Measurements from ENCODE around the gene SLC27A5. TPM values are rescaled to one million over a fixed set of nuclear protein-coding genes. Genes with fewer than 3 reads are reported as not detected.

SLC27A5 gene
- total and polyA plus RNA-seq, 5 donors from 2014 or later = 5.5 to 26.7 (median 17.5) TPM

DNA sequence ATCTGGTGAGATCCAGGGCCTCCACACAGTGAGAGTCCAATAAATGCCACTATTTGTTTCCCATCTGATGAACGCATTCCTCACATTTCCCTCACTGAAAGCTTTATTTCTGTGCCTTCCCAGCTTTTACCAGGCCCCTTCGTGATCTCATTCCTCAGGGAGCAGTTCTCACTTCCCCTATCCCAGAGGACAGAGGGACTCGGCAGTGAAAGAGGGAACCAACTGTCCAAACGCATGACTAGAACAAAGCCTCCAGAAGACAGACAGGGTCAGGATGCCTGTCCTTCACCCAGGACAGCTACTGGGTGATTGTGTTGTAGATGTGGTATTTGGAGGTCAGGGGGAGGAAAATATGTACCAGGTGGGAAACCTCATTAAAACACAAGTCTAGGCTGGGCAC is 9.9 kb upstream of the SLC27A5 start:
- H3K4me3 Mint-ChIP-seq = peak overlapping the region in 2 of 4 donors; percentile 41
- peaks cover 7 to 34% (median 20%) of the 10 kb centered on the region in 4 donors for H3K4me1 Mint-ChIP-seq
- Histone ChIP-seq H3K27me3 (ENCODE audit: control insufficient read depth, insufficient read depth, low read length) (no peaks in the 10 kb centered on the region), H3K4me1 (ENCODE audit: control insufficient read depth, insufficient read depth, low read length, poor library complexity, severe bottlenecking) (peaks cover 19% of the 10 kb centered on the region), H3K4me3 (ENCODE audit: low read depth, low read length) (no peak overlapping the region), H3K36me3 (ENCODE audit: control insufficient read depth, insufficient read depth, low read length) (peaks cover 4% of the 10 kb centered on the region), H3K27ac (ENCODE audit: insufficient read depth, low read length, poor library complexity, severe bottlenecking) (no peak overlapping the region), H3K9me3 (ENCODE audit: control insufficient read depth in 2 of 2, low read length in 2 of 2) (no peaks in the 10 kb centered on the region)
- H3K36me3 Mint-ChIP-seq = no peaks in the 10 kb centered on the region
- H3K27ac Mint-ChIP-seq = peak overlapping the region in 1 of 3 donors; percentile 67
- H3K27me3 Mint-ChIP-seq = no peaks in the 10 kb centered on the region
- no peak for ATAC-seq (ENCODE audit: low read depth in 2 of 2)
- DNase-seq = no peak
- peaks cover 0 to 2% (median 0%) of the 10 kb centered on the region in 7 donors for H3K9me3 Mint-ChIP-seq

DNA sequence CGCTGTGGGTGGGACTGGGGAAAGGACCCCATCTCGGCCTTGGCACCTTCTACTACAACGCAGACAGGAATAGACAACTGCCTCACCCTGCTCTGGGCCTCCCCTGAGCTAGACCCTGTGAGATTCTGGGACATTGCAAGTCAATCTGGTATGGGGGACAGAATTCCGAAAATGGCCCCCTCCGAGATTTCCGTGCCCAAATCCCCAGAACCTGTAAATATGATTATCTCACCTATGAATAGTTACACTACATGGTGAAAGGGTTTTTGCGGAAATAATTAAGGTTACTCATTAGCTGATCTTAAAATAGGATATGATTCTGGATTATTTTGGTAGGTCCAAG is 8.4 kb upstream of the SLC27A5 start:
- peaks cover 19% of the 10 kb centered on the region for H3K4me1 ChIP-seq (ENCODE audit: control insufficient read depth, insufficient read depth, low read length, poor library complexity, severe bottlenecking)
- H3K9me3 Mint-ChIP-seq = peaks cover 0 to 1% (median 0%) of the 10 kb centered on the region in 7 donors
- H3K9me3 ChIP-seq (ENCODE audit: control insufficient read depth in 2 of 2, low read length in 2 of 2) = no peaks in the 10 kb centered on the region
- H3K36me3 Mint-ChIP-seq = no peaks in the 10 kb centered on the region
- H3K27me3 Mint-ChIP-seq = no peaks in the 10 kb centered on the region
- peak overlapping the region; percentile 95 to 99 (median 97) for H3K4me3 Mint-ChIP-seq
- peak overlapping the region; percentile 95 to 99 (median 99) for H3K27ac Mint-ChIP-seq
- ATAC-seq (ENCODE audit: low read depth in 2 of 2) (no peak), DNase-seq (no peak)
- peaks cover 7 to 45% (median 23%) of the 10 kb centered on the region in 4 donors for H3K4me1 Mint-ChIP-seq
- no peaks in the 10 kb centered on the region for H3K27me3 ChIP-seq (ENCODE audit: control insufficient read depth, insufficient read depth, low read length)
- H3K36me3 ChIP-seq (ENCODE audit: control insufficient read depth, insufficient read depth, low read length) = peaks cover 4% of the 10 kb centered on the region
- peak overlapping the region; percentile 64 for H3K4me3 ChIP-seq (ENCODE audit: low read depth, low read length)
- H3K27ac ChIP-seq (ENCODE audit: insufficient read depth, low read length, poor library complexity, severe bottlenecking) = peak overlapping the region; percentile 87

- H3K27ac Mint-ChIP-seq = peak within 1 kb of the TSS; percentile 95 to 99 (median 99)
- peaks cover 7 to 48% (median 25%) of the 10 kb centered on the region in 4 donors for H3K4me1 Mint-ChIP-seq
- H3K9me3 Mint-ChIP-seq = peaks cover 0 to 1% (median 0%) of the 10 kb centered on the region in 7 donors
- no peaks in the 10 kb centered on the region for H3K9me3 ChIP-seq (ENCODE audit: control insufficient read depth in 2 of 2, low read length in 2 of 2)
- no peaks in the 10 kb centered on the region for H3K36me3 Mint-ChIP-seq
- H3K36me3 ChIP-seq (ENCODE audit: control insufficient read depth, insufficient read depth, low read length) = peaks cover 4% of the 10 kb centered on the region
- H3K27me3 ChIP-seq (ENCODE audit: control insufficient read depth, insufficient read depth, low read length) = no peaks in the 10 kb centered on the region
- no peaks in the 10 kb centered on the region for H3K27me3 Mint-ChIP-seq
- DNase-seq (peak; percentile 78 to 96 (median 88)), ATAC-seq (ENCODE audit: low read depth in 2 of 2) (peak; percentile 86 to 88)
- peak within 1 kb of the TSS; percentile 87 for H3K27ac ChIP-seq (ENCODE audit: insufficient read depth, low read length, poor library complexity, severe bottlenecking)
- peak within 1 kb of the TSS; percentile 95 to 99 (median 97) for H3K4me3 Mint-ChIP-seq
- H3K4me1 ChIP-seq (ENCODE audit: control insufficient read depth, insufficient read depth, low read length, poor library complexity, severe bottlenecking) = peaks cover 22% of the 10 kb centered on the region
- peak within 1 kb of the TSS; percentile 65 for H3K4me3 ChIP-seq (ENCODE audit: low read depth, low read length)
Measured at GRCh38 chr19:58519355-58520256, 7.8 kb upstream of the SLC27A5 start, which contains the start of gene ZBTB45. Gene ZBTB45, minus strand, starts transcription at chr19:58519810. Its CDS starts 2,137 bp downstream, at chr19:58517673.

GRCh38 chr19:58519087-58519354 is 7.2 kb upstream of the SLC27A5 start:
- Histone ChIP-seq H3K36me3 (ENCODE audit: control insufficient read depth, insufficient read depth, low read length) (peaks cover 4% of the 10 kb centered on the region), H3K27ac (ENCODE audit: insufficient read depth, low read length, poor library complexity, severe bottlenecking) (peak overlapping the region; percentile 87), H3K9me3 (ENCODE audit: control insufficient read depth in 2 of 2, low read length in 2 of 2) (no peaks in the 10 kb centered on the region), H3K4me3 (ENCODE audit: low read depth, low read length) (peak overlapping the region; percentile 65), H3K4me1 (ENCODE audit: control insufficient read depth, insufficient read depth, low read length, poor library complexity, severe bottlenecking) (peaks cover 26% of the 10 kb centered on the region), H3K27me3 (ENCODE audit: control insufficient read depth, insufficient read depth, low read length) (no peaks in the 10 kb centered on the region)
- ATAC-seq (ENCODE audit: low read depth in 2 of 2) (no peak), DNase-seq (peak; percentile 28 to 69 (median 33))
- peak overlapping the region; percentile 95 to 99 (median 97) for H3K27ac Mint-ChIP-seq
- peaks cover 0 to 1% (median 0%) of the 10 kb centered on the region in 7 donors for H3K9me3 Mint-ChIP-seq
- H3K4me1 Mint-ChIP-seq = peaks cover 7 to 53% (median 25%) of the 10 kb centered on the region in 4 donors
- H3K27me3 Mint-ChIP-seq = no peaks in the 10 kb centered on the region
- peak overlapping the region; percentile 95 to 99 (median 97) for H3K4me3 Mint-ChIP-seq
- no peaks in the 10 kb centered on the region for H3K36me3 Mint-ChIP-seq

DNA sequence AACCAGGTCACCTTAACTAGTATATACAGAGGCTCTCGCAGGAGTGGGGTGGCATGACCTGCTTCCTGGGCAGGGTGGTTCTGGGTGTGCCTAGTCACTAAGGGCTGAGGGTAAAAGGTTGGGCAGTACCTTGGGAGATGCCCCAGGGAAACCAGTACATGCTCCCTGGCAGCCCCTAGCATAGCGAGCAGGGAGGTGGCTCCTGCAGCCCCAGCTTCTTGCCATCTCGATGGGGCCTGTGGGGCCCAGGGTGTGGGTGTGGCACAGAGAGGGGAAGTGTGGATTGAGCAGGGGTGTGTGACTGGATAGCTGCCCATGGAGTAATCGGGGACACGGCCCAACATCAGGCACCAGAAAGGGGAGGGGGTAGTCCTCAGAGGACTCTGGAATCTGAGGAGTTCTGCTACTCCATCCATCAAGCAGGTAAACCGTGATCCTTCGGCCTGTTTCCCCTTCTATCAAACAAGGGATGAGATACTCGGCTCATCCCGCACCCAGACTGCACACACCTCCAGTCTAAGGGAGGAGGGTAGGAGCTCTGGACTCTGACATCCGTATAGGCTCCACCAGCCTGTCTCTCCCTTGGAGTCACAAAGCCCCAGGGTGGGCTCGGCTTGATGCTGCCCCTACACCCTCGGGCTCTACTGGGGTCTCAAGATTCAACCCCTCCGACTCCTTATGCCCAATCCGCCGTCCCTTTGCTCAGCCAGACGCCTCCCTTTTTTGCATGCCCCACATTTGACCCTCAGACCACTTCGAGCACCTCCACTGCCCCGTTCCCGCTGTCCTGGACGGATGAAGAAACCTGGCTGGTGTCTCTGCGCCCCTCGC is 6.7 kb upstream of the SLC27A5 start:
- H3K4me1 ChIP-seq (ENCODE audit: control insufficient read depth, insufficient read depth, low read length, poor library complexity, severe bottlenecking) = peaks cover 31% of the 10 kb centered on the region
- H3K9me3 ChIP-seq (ENCODE audit: control insufficient read depth in 2 of 2, low read length in 2 of 2) = no peaks in the 10 kb centered on the region
- H3K27ac ChIP-seq (ENCODE audit: insufficient read depth, low read length, poor library complexity, severe bottlenecking) = peak overlapping the region; percentile 87
- Mint-ChIP-seq H3K9me3 (peaks cover 0 to 1% (median 0%) of the 10 kb centered on the region in 7 donors), H3K36me3 (no peaks in the 10 kb centered on the region), H3K27me3 (no peaks in the 10 kb centered on the region), H3K27ac (peak overlapping the region; percentile 95 to 99 (median 97)), H3K4me3 (peak overlapping the region; percentile 95 to 99 (median 97)), H3K4me1 (peaks cover 7 to 58% (median 25%) of the 10 kb centered on the region in 4 donors)
- H3K27me3 ChIP-seq (ENCODE audit: control insufficient read depth, insufficient read depth, low read length) = no peaks in the 10 kb centered on the region
- peak overlapping the region; percentile 65 for H3K4me3 ChIP-seq (ENCODE audit: low read depth, low read length)
- no peak for DNase-seq
- H3K36me3 ChIP-seq (ENCODE audit: control insufficient read depth, insufficient read depth, low read length) = peaks cover 4% of the 10 kb centered on the region
- no peak for ATAC-seq (ENCODE audit: low read depth in 2 of 2)

- H3K4me3 Mint-ChIP-seq = peak overlapping the region in 1 of 4 donors; percentile 90
- H3K36me3 Mint-ChIP-seq = no peaks in the 10 kb centered on the region
Measured at GRCh38 chr19:58516964-58517833, 5.4 kb upstream of the SLC27A5 start.

More at GRCh38 chr19:58516964-58517833, 5.4 kb upstream of the SLC27A5 start:
- DNase-seq = no peak
- H3K27ac Mint-ChIP-seq = no peak overlapping the region
- peaks cover 7 to 58% (median 24%) of the 10 kb centered on the region in 4 donors for H3K4me1 Mint-ChIP-seq
- H3K27me3 ChIP-seq (ENCODE audit: control insufficient read depth, insufficient read depth, low read length) = no peaks in the 10 kb centered on the region
- no peak overlapping the region for H3K27ac ChIP-seq (ENCODE audit: insufficient read depth, low read length, poor library complexity, severe bottlenecking)
- H3K4me3 ChIP-seq (ENCODE audit: low read depth, low read length) = no peak overlapping the region
- H3K9me3 ChIP-seq (ENCODE audit: control insufficient read depth in 2 of 2, low read length in 2 of 2) = no peaks in the 10 kb centered on the region
- ATAC-seq (ENCODE audit: low read depth in 2 of 2) = no peak
- H3K9me3 Mint-ChIP-seq = peaks cover 0 to 1% (median 0%) of the 10 kb centered on the region in 7 donors
- H3K36me3 ChIP-seq (ENCODE audit: control insufficient read depth, insufficient read depth, low read length) = peaks cover 4% of the 10 kb centered on the region
- H3K4me1 ChIP-seq (ENCODE audit: control insufficient read depth, insufficient read depth, low read length, poor library complexity, severe bottlenecking) = peaks cover 34% of the 10 kb centered on the region
- no peaks in the 10 kb centered on the region for H3K27me3 Mint-ChIP-seq
